ENCODE data around the gene GP1BB. TPM values are rescaled to one million over a fixed set of nuclear protein-coding genes. Genes with fewer than 3 reads are reported as not detected.

Gene GP1BB
- total RNA-seq, 1 donor from 2014 or later = 8.8 TPM

- DNase-seq (ENCODE audit: extremely low read depth, low read depth, low spot score) = no peak
Measured at GRCh38 chr22:19713650-19714311, 9.6 kb upstream of the GP1BB start.

GRCh38 chr22:19714312-19715187, 8.8 kb upstream of the GP1BB start, which contains the start of gene SEPTIN5:
TSS of gene SEPTIN5 (plus strand) at chr22:19714503. CDS start at chr22:19714589, 86 bp downstream.
- no peak for DNase-seq (ENCODE audit: extremely low read depth, low read depth, low spot score)

DNA sequence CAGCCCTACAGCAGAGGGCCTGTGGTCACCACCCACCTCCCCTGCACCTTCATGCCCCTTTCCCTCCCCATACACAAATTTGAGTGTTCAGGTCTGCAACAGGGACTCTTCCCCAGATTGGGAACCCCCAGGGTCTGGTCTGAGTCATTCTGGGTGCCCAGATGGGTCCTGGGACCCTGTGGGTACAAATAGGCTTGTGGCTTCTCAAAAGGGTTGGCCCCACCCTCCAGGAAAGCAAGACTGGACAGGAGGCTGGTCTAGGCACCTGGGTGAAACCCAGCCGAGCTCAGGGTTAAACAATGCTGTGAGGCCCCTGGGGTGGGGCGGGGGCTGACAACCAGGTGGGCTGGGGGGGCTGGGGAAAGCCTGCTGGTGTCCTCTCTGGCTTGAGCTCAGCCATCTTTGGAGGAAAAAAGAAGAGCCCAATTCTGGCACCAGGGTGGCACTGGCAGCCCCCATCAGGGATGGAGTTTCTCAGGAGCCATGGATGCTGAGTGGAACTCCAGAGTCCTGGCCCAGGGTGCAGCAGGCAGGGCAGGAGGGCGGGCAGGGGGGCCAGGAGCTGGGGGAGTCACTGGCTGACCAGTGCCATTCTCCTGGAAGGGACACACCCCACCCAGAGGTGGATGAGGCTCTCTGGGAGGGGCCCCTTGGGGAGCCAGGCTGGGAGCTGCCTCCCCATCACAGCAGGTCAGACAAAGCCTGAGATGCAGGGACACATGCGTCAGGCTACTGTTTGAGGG, 8.0 kb upstream of the GP1BB start:
- DNase-seq (ENCODE audit: extremely low read depth, low read depth, low spot score) = no peak

GRCh38 chr22:19716041-19716828, 7.1 kb upstream of the GP1BB start:
- DNase-seq (ENCODE audit: extremely low read depth, low read depth, low spot score) = no peak

DNA sequence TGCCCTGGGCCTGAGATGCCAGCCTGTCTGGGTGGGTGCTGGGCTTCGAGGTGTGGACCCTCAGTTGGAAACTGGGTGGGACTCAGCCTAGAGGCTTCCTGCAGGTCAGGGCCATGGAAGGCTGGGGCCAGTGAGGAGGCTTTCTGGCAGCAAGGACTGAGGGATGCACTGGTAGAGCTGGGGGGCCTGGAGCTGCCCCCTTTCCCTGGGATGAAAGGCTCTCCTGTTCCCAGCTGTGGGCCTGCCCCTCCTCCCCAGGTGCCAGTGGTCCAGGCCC, 6.6 kb upstream of the GP1BB start:
- DNase-seq (ENCODE audit: extremely low read depth, low read depth, low spot score) = no peak

DNA sequence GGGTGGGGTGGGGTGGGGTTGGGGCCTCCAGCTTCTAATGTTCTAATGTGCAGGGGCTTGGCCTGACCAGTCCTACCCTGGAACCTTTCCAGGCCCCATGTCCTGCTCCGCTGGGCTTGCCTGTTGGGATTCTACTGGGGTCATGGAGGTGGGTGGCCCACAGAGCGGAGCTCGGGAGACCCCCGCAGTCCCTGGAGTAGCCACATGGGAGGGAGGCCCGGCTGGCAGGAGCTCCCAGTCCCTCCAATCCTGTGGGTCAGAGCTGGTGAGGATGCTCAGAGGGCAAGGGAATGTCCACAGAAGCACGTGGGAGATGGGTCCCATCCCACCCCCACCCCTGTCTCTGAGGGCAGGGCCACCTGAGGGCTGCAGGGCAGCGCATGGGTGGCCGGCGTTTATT, 6.2 kb upstream of the GP1BB start:
- no peak for DNase-seq (ENCODE audit: extremely low read depth, low read depth, low spot score)

DNA sequence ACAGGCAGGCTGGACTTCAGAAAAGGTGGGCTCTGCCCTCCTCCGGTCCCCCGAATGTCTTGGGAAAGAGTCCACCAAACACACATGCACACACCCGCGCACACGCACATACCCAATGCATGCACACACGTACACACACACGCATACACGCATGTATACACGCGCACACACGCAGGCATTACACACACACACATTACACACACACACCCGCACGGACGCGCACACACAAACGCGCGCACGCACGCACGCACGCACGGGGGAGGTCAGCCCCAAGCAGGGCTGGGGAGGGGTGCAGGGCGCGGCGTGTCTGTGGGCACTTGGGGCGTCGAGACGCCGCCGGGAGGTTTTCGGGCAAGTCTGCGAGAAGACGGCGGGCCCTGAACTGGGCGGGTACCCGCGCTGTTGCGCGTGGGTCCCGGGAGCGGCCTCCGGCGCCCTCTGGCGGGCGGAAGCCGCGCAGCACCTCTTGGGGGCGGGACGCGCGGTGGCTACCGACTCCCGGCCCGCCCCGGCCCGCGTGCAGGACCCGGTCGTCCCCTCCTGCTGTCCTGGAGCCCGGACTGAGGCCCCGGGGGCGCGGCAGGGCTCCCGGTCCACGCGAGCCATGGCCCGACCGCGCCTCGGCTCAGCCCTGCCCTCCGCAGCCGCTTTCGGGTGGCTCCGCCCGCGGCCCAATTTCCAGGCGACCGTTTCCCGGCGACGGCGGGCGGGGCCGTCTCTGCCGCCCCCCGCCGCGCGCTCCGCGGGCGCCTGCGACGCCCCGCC, 5.5 kb upstream of the GP1BB start:
- DNase-seq (ENCODE audit: extremely low read depth, low read depth, low spot score) = no peak

GRCh38 chr22:19718456-19719049, 4.8 kb upstream of the GP1BB start:
- no peak for DNase-seq (ENCODE audit: extremely low read depth, low read depth, low spot score)

DNA sequence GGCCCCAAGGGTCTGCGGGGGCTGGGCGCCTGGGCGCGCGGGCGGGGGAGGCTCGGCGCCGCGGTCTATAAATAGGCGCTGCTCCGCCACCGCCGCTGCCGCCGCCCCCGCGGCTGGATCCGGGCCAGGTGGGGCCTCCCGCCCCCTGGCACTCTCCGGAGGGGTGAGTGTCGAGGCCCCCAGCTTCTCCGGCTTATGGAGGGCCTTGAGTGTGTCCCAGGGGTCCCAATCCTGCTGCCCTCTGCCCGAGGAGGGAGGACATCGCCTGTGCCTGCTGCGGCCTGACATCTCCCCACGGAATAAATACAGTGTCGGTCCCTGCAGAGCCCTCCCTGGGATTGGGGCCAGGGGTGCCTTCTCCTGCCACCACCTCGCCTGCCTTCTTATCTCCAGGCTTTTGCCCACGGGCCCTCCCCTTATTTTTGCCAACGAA, 4.3 kb upstream of the GP1BB start:
- DNase-seq (ENCODE audit: extremely low read depth, low read depth, low spot score) = no peak

DNA sequence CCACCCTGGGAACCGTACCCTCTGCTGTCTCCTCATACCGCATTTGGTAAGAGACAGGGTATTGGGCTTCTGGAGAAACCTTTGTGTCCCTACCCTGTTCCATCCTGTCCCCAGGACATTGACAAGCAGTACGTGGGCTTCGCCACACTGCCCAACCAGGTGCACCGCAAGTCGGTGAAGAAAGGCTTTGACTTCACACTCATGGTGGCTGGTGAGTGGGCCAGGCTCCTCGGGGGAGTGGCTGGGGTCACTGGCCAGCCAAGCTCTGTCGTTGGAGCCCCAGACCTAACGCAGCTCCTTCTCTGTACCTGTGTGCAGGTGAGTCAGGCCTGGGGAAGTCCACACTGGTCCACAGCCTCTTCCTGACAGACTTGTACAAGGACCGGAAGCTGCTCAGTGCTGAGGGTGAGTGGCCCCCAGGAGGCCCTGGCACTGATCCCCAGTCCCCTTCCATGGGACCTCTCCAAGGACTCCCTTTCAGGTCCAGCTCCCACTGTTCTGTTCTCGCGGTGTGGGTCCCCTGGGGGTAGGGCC, 3.8 kb upstream of the GP1BB start:
- DNase-seq (ENCODE audit: extremely low read depth, low read depth, low spot score) = no peak

- DNase-seq (ENCODE audit: extremely low read depth, low read depth, low spot score) = no peak
Measured at GRCh38 chr22:19720150-19720827, 3.0 kb upstream of the GP1BB start.

- DNase-seq (ENCODE audit: extremely low read depth, low read depth, low spot score) = no peak
Measured at GRCh38 chr22:19720999-19721329, 2.4 kb upstream of the GP1BB start.

DNA sequence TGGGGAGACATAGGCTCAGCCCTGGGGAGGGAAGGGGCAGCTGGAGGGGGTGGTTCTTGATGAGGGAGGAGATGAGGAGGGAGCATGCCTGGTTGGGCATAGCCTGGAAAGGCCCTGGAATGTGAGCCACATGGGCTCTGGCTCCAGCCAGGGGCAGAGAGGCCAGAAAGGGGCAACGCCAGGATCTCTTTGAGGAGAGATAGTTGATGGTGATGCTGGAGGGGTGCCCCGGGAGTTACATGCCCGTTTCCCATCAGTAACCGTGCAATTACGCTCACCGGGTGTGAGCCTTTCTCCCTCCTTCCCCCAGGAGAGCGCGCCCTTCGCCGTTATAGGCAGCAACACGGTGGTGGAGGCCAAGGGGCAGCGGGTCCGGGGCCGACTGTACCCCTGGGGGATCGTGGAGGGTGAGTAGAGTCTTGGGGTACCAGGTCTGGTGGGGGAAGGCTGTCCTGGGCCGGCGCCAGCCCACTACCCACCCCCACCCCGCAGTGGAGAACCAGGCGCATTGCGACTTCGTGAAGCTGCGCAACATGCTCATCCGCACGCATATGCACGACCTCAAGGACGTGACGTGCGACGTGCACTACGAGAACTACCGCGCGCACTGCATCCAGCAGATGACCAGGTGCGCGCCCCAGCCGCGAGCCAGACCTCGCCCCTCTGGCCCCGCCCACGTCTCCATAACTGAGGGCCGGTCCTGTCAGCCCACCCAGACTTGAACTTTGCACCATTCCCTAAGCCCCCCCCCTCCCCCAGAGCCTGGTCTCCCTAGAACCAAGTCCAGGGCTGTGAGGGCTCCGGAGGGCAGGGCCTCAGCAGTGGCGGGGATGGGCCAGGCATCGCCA, 1.8 kb upstream of the GP1BB start:
- no peak for DNase-seq (ENCODE audit: extremely low read depth, low read depth, low spot score)

- DNase-seq (ENCODE audit: extremely low read depth, low read depth, low spot score) = no peak
Measured at GRCh38 chr22:19722178-19722981, 959 bp upstream of the GP1BB start.

- no peak for DNase-seq (ENCODE audit: extremely low read depth, low read depth, low spot score)
Measured at GRCh38 chr22:19722982-19723231, 432 bp upstream of the GP1BB start.

GRCh38 chr22:19723983-19724827, 866 bp downstream of the GP1BB start:
- DNase-seq (ENCODE audit: extremely low read depth, low read depth, low spot score) = no peak
